Rectal smooth muscle tissue (tissue), 1 donor: ENCODE data around the gene ANG.
A peak's percentile ranks its signal among the peaks of the same experiment; 100 is the strongest.
"Not testable (repeated sequence)": the region's sequence is repeated elsewhere in the genome, so short reads cannot be mapped to it uniquely, and the experiment has no call there.

ENCODE experiments used
- H3K27ac ChIP-seq: one replicate; pipeline ENCODE4 v1.7.0; 2013; ENCODE audit warnings: low read depth, low read length, inconsistent platforms
- H3K27me3 ChIP-seq: one replicate; pipeline ENCODE4 v1.7.0; 2013; ENCODE audit warnings: low read length; ENCODE audit not compliant: control insufficient read depth, insufficient read depth
- H3K36me3 ChIP-seq: one replicate; pipeline ENCODE4 v1.7.0; 2013; ENCODE audit warnings: low read length; ENCODE audit not compliant: control insufficient read depth, insufficient read depth
- H3K4me1 ChIP-seq: one replicate; pipeline ENCODE4 v1.7.0; 2013; ENCODE audit warnings: low read length; ENCODE audit not compliant: control insufficient read depth, insufficient read depth
- H3K4me3 ChIP-seq: one replicate; pipeline ENCODE4 v1.7.0; 2013; ENCODE audit warnings: low read length
- H3K9ac ChIP-seq: one replicate; pipeline ENCODE4 v1.7.0; 2013; ENCODE audit warnings: low read length

Gene ANG

GRCh38 chr14:20688167-20688839 is at the start of gene ANG:
ANG (plus strand) TSS chr14:20688764; CDS start chr14:20693565, 4,801 bp downstream.
- no peak within 1 kb of the TSS for H3K27ac ChIP-seq
- H3K4me3 ChIP-seq = no peak within 1 kb of the TSS

GRCh38 chr14:20641591-20641990 is 47.0 kb upstream of the ANG start, which contains the start of gene OR6S1:
OR6S1 (minus strand) TSS chr14:20641691; CDS start chr14:20641691, 0 bp downstream.
- no peaks in the 10 kb centered on the region for H3K4me1 ChIP-seq
- H3K4me3 ChIP-seq = no peak within 1 kb of the TSS
- H3K9ac ChIP-seq = no peak within 1 kb of the TSS
- no peaks in the 10 kb centered on the region for H3K27me3 ChIP-seq
- H3K27ac ChIP-seq = no peak within 1 kb of the TSS
- H3K36me3 ChIP-seq = no peaks in the 10 kb centered on the region

More at GRCh38 chr14:20688167-20688839, at the start of gene ANG:
- no peak within 1 kb of the TSS for H3K9ac ChIP-seq
- no peaks in the 10 kb centered on the region for H3K27me3 ChIP-seq
- no peaks in the 10 kb centered on the region for H3K4me1 ChIP-seq
- H3K36me3 ChIP-seq = no peaks in the 10 kb centered on the region

DNA sequence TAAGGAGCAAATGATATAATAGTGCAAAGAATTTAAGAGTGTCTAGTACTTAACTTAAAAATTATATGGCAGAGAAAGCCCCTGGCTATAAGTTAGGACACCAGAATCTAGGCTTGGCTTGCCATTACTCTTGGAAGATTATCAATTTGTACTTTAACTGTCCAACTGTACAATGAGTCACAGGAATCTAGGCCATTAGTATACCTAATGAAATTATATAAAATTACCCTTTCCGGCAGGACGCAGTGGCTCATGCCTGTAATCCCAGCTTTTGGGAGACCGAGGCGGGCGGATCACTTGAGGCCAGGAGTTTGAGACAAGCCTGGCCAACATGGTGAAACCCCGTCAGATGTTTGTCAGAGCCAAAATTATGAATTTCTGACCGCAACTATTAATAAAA is 46.4 kb upstream of the ANG start:
- no peak overlapping the region for H3K27ac ChIP-seq
- H3K9ac ChIP-seq = no peak overlapping the region
- H3K4me3 ChIP-seq = no peak overlapping the region
- no peaks in the 10 kb centered on the region for H3K36me3 ChIP-seq
- H3K4me1 ChIP-seq = no peaks in the 10 kb centered on the region
- H3K27me3 ChIP-seq = no peaks in the 10 kb centered on the region

GRCh38 chr14:20642755-20643154 is 45.8 kb upstream of the ANG start:
- H3K27me3 ChIP-seq, H3K9ac ChIP-seq, H3K36me3 ChIP-seq, H3K27ac ChIP-seq, H3K4me1 ChIP-seq, H3K4me3 ChIP-seq: not testable (repeated sequence)

DNA sequence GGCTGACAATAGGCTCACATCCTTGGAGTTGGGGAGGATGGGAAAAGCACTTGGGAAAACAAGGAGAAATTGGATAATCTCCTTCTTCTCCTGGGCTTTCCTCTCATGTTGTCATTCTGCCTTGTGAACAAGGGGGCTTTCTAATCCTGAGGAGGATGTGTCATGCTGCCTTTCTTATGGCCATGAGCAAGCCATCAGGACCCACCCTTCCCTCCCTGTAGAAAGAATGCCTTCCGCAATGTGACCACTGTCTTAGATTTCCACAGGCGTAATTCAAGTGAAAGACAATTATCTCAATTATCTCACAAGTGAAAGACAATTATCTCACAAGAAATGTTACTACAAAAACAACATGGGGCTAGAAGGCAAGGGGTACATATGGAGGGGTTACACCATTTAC is 44.0 kb upstream of the ANG start:
- no peaks in the 10 kb centered on the region for H3K4me1 ChIP-seq
- H3K36me3 ChIP-seq = no peaks in the 10 kb centered on the region
- no peak overlapping the region for H3K9ac ChIP-seq
- H3K4me3 ChIP-seq = no peak overlapping the region
- H3K27ac ChIP-seq = no peak overlapping the region
- H3K27me3 ChIP-seq = no peaks in the 10 kb centered on the region

DNA sequence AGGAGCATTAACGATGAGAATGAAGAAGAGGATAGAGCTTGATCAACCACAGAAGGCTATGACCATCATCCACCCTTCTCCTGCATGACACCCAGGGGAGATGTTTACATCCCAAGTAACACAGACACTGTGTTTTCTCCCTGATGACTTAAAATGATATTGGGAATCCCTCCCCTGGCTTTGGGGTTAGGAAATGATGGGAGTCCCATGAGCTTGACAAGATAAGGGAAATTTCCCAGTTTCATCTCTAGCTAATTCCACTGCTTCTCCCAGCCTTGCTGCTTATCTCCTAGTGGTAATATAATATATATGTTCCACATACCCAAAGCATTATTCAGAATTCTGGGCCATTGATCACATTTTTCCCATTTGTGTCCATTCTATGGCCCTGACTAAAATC is 43.1 kb upstream of the ANG start:
- H3K27ac ChIP-seq = no peak overlapping the region
- no peaks in the 10 kb centered on the region for H3K27me3 ChIP-seq

DNA sequence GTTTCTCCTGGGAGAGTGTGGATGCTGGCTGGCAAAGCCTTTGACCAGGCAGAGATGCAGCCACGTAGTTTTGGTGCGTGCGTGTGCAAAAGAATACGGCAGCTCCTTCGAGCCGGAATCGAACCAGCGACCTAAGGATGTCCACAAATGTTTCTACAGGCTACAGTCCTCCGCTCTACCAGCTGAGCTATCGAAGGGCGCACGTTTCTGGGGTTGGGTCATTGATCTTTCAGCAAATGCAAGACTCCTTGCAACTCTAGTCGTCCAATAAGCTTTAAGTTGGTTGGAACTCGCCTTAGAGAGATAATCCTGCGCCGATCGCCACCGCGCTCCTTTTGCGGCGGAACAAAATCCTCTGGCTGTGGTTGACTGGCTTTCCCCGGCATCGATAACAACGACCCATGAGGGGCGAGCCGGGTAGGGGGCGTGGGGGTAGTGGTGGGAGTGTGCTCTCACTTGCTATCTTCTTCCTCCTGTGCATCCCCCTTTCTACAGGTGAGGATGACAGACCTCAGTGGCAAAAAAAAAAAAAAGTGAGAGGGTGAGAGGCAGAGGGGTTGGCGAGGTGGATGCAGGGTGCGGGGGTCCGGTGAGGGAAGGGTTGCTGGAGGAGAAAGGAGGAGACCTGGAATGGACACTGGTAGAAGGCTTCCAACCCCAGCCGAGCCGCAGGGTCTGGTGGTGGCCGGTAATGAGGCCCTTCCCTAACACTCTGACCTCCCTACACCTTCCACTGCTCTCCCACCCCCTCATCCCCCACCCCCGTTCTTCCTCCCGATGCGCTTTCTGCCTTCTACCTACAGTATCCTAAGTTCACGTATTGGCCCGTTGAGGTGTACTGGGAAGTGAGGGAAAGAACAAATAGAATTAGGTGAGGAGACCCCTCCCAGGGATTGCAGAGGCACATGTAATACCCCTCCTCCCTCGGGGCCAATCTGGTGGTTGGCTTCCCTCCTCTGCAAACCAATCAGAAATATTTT is 35.3 kb upstream of the ANG start:
- Histone ChIP-seq H3K4me3 (peak overlapping the region; percentile 32), H3K27me3 (peaks cover 21% of the 10 kb centered on the region), H3K4me1 (no peaks in the 10 kb centered on the region), H3K27ac (no peak overlapping the region), H3K36me3 (no peaks in the 10 kb centered on the region), H3K9ac (no peak overlapping the region)

More for the DNA sequence above, 43.1 kb upstream of the ANG start:
- H3K9ac ChIP-seq = no peak overlapping the region
- H3K4me1 ChIP-seq = no peaks in the 10 kb centered on the region
- H3K36me3 ChIP-seq = no peaks in the 10 kb centered on the region
- H3K4me3 ChIP-seq = no peak overlapping the region

DNA sequence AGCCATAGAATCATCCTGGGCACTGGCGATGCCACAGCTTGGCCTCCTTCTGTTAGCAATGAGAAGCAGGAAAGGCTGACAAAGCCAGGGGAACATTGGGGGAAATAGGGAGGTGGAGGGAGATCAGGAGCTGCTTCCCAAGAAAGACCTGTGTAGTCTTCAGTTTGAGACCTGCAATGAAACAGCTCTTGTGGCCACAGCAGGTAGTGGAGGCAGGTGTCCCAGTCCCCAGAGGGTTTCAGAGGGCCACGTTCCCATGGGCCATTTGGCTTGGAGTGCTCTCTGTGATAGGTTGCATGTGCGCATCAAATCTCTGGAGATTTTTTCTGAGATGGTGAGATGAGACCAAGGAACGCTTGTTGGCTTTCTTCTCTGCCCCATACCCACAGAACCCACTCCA is 32.7 kb upstream of the ANG start:
- Histone ChIP-seq H3K9ac (no peak overlapping the region), H3K4me1 (no peaks in the 10 kb centered on the region), H3K27ac (no peak overlapping the region), H3K27me3 (peaks cover 21% of the 10 kb centered on the region), H3K4me3 (no peak overlapping the region), H3K36me3 (no peaks in the 10 kb centered on the region)

DNA sequence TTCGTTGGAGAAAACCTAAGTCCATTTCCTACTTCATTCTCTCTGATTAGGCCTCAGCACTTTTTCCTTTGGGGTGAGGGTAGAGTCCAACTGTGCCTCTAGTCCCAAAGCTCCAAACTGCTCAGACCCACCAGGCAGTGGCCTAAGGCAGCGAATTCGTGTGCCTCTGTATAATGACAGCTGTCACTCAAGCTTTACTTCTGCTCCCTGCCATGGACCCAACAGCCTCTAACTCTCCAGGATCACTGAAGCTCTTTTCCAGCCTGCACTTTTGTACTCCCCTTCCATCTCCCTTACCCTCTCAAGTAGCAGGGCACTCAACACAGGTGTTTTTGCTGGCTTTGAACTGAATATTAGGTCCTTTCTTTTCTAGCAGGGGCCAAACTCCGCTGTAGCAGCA is 32.3 kb upstream of the ANG start:
- Histone ChIP-seq H3K27ac (no peak overlapping the region), H3K4me3 (no peak overlapping the region), H3K9ac (no peak overlapping the region), H3K36me3 (no peaks in the 10 kb centered on the region), H3K4me1 (no peaks in the 10 kb centered on the region), H3K27me3 (peaks cover 21% of the 10 kb centered on the region)

GRCh38 chr14:20657216-20658211 is 31.1 kb upstream of the ANG start:
- no peak overlapping the region for H3K27ac ChIP-seq
- H3K36me3 ChIP-seq = no peaks in the 10 kb centered on the region
- H3K4me3 ChIP-seq = no peak overlapping the region
- no peak overlapping the region for H3K9ac ChIP-seq
- no peaks in the 10 kb centered on the region for H3K4me1 ChIP-seq
- H3K27me3 ChIP-seq = peaks cover 26% of the 10 kb centered on the region

DNA sequence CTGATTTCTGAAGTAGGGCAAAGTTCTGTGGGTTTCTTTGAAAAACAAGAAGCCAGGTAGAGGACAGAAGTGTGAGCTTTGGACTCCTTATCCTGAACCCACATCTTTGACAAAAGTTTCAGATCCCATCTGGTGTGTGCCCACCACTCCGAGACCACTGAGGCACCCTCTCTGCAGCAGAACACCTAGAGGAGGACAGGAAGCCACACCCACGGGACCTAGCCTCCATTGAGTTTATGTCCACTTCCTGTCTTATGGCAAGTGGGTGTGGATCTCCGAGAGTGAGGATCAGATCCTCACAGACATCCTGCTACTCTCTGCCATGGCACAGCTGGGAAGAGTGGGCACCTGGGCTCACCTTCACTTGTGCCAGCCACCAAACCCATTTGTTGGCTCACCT is 30.3 kb upstream of the ANG start:
- Histone ChIP-seq H3K27ac (no peak overlapping the region), H3K36me3 (no peaks in the 10 kb centered on the region), H3K4me1 (no peaks in the 10 kb centered on the region), H3K27me3 (peaks cover 21% of the 10 kb centered on the region), H3K9ac (no peak overlapping the region), H3K4me3 (no peak overlapping the region)

GRCh38 chr14:20659336-20659735 is 29.2 kb upstream of the ANG start:
- Histone ChIP-seq H3K4me3 (no peak overlapping the region), H3K36me3 (no peaks in the 10 kb centered on the region), H3K9ac (no peak overlapping the region), H3K27ac (no peak overlapping the region), H3K4me1 (no peaks in the 10 kb centered on the region), H3K27me3 (peaks cover 15% of the 10 kb centered on the region)
